ENCODE data around the gene BTBD2. TPM values are rescaled to one million over a fixed set of nuclear protein-coding genes. Genes with fewer than 3 reads are reported as not detected.

The BTBD2 gene
- total RNA-seq, 1 experiment from 2014 or later, result 32.6 TPM

GRCh38 chr19:2055931-2056836 is 40.7 kb upstream of the BTBD2 start:
- DNase-seq (ENCODE audit: low read depth in 1 of 2, low spot score in 2 of 2), result no peak
- no peaks in the 10 kb centered on the region for H3K36me3 ChIP-seq
- H3K4me3 ChIP-seq, result 0 out of 2 replicates have a peak overlapping the region, but pooled peaks have one; percentile 11
- peaks cover 39% of the 10 kb centered on the region for H3K4me1 ChIP-seq (replicated peaks)
- H3K27me3 ChIP-seq (replicated peaks), result no peaks in the 10 kb centered on the region
- H3K27ac ChIP-seq, result peak overlapping the region; percentile 81
- no peaks in the 10 kb centered on the region for H3K9me3 ChIP-seq (replicated peaks)

GRCh38 chr19:2054763-2055162 is 39.2 kb upstream of the BTBD2 start:
- H3K27ac ChIP-seq, result no peak overlapping the region
- no peak overlapping the region for H3K4me3 ChIP-seq
- no peaks in the 10 kb centered on the region for H3K9me3 ChIP-seq (replicated peaks)
- H3K27me3 ChIP-seq (replicated peaks), result no peaks in the 10 kb centered on the region
- 0 out of 2 replicates have a peak, but pooled peaks cover 3% of the 10 kb centered on the region for H3K36me3 ChIP-seq
- DNase-seq (ENCODE audit: low read depth in 1 of 2, low spot score in 2 of 2), result no peak
- H3K4me1 ChIP-seq (replicated peaks), result peaks cover 34% of the 10 kb centered on the region

- Histone ChIP-seq H3K4me3 (no peak overlapping the region), H3K36me3 (0 out of 2 replicates have a peak, but pooled peaks cover 7% of the 10 kb centered on the region), H3K27me3 (replicated peaks) (no peaks in the 10 kb centered on the region), H3K9me3 (replicated peaks) (no peaks in the 10 kb centered on the region), H3K4me1 (replicated peaks) (peaks cover 33% of the 10 kb centered on the region), H3K27ac (no peak overlapping the region)
- no peak for DNase-seq (ENCODE audit: low read depth in 1 of 2, low spot score in 2 of 2)
Measured at GRCh38 chr19:2053601-2054389, 38.3 kb upstream of the BTBD2 start.

- Histone ChIP-seq H3K4me1 (replicated peaks) (peaks cover 43% of the 10 kb centered on the region), H3K27me3 (replicated peaks) (no peaks in the 10 kb centered on the region), H3K9me3 (replicated peaks) (no peaks in the 10 kb centered on the region), H3K4me3 (peak overlapping the region; percentile 81), H3K36me3 (peaks cover 7% of the 10 kb centered on the region; the same call in 1 of the 2 replicates), H3K27ac (peak overlapping the region; percentile 45)
- DNase-seq (ENCODE audit: low read depth in 1 of 2, low spot score in 2 of 2), result no peak
Measured at GRCh38 chr19:2051773-2052704, 36.5 kb upstream of the BTBD2 start.

- DNase-seq (ENCODE audit: low read depth in 1 of 2, low spot score in 2 of 2), result peak; percentile 89 to 92
- Histone ChIP-seq H3K9me3 (replicated peaks) (no peaks in the 10 kb centered on the region), H3K27ac (peak within 1 kb of the TSS; percentile 45), H3K36me3 (peaks cover 12% of the 10 kb centered on the region), H3K27me3 (replicated peaks) (no peaks in the 10 kb centered on the region), H3K4me3 (peak within 1 kb of the TSS; percentile 81), H3K4me1 (replicated peaks) (peaks cover 40% of the 10 kb centered on the region)
Measured at GRCh38 chr19:2050991-2051772, 35.7 kb upstream of the BTBD2 start, which contains the start of gene MKNK2. Gene MKNK2, minus strand, starts transcription at chr19:2051244. Its CDS starts 393 bp downstream, at chr19:2050851.

- Histone ChIP-seq H3K9me3 (replicated peaks) (no peaks in the 10 kb centered on the region), H3K4me1 (replicated peaks) (peaks cover 35% of the 10 kb centered on the region), H3K27me3 (replicated peaks) (no peaks in the 10 kb centered on the region), H3K27ac (no peak overlapping the region), H3K36me3 (peaks cover 19% of the 10 kb centered on the region), H3K4me3 (peak overlapping the region; percentile 81)
- peak; percentile 34 to 42 for DNase-seq (ENCODE audit: low read depth in 1 of 2, low spot score in 2 of 2)
Measured at GRCh38 chr19:2050349-2050990, 35.0 kb upstream of the BTBD2 start.

GRCh38 chr19:2049741-2050348 is 34.3 kb upstream of the BTBD2 start:
- peaks cover 35% of the 10 kb centered on the region for H3K4me1 ChIP-seq (replicated peaks)
- peaks cover 19% of the 10 kb centered on the region for H3K36me3 ChIP-seq
- no peaks in the 10 kb centered on the region for H3K27me3 ChIP-seq (replicated peaks)
- H3K9me3 ChIP-seq (replicated peaks), result no peaks in the 10 kb centered on the region
- peak overlapping the region; percentile 81 for H3K4me3 ChIP-seq
- no peak overlapping the region for H3K27ac ChIP-seq
- peak; percentile 37 to 48 for DNase-seq (ENCODE audit: low read depth in 1 of 2, low spot score in 2 of 2)

- no peaks in the 10 kb centered on the region for H3K9me3 ChIP-seq (replicated peaks)
- H3K27ac ChIP-seq, result no peak overlapping the region
- DNase-seq (ENCODE audit: low read depth in 1 of 2, low spot score in 2 of 2), result peak in 1 of 2 experiments; percentile 43
Measured at GRCh38 chr19:2048959-2049740, 33.6 kb upstream of the BTBD2 start.

GRCh38 chr19:2048104-2048958 is 32.8 kb upstream of the BTBD2 start:
- Histone ChIP-seq H3K4me1 (replicated peaks) (peaks cover 35% of the 10 kb centered on the region), H3K27ac (no peak overlapping the region), H3K4me3 (no peak overlapping the region), H3K9me3 (replicated peaks) (no peaks in the 10 kb centered on the region), H3K36me3 (peaks cover 21% of the 10 kb centered on the region), H3K27me3 (replicated peaks) (no peaks in the 10 kb centered on the region)
- DNase-seq (ENCODE audit: low read depth in 1 of 2, low spot score in 2 of 2), result no peak

More at GRCh38 chr19:2048959-2049740, 33.6 kb upstream of the BTBD2 start:
- H3K4me1 ChIP-seq (replicated peaks), result peaks cover 35% of the 10 kb centered on the region
- peak overlapping the region; percentile 81 for H3K4me3 ChIP-seq
- H3K36me3 ChIP-seq, result peaks cover 19% of the 10 kb centered on the region
- H3K27me3 ChIP-seq (replicated peaks), result no peaks in the 10 kb centered on the region

- peaks cover 28% of the 10 kb centered on the region for H3K36me3 ChIP-seq
- H3K9me3 ChIP-seq (replicated peaks), result no peaks in the 10 kb centered on the region
- peak; percentile 25 to 64 for DNase-seq (ENCODE audit: low read depth in 1 of 2, low spot score in 2 of 2)
- peaks cover 36% of the 10 kb centered on the region for H3K4me1 ChIP-seq (replicated peaks)
- H3K27ac ChIP-seq, result no peak overlapping the region
- H3K27me3 ChIP-seq (replicated peaks), result no peaks in the 10 kb centered on the region
- H3K4me3 ChIP-seq, result no peak overlapping the region
Measured at GRCh38 chr19:2047449-2048103, 32.1 kb upstream of the BTBD2 start.

Measured in SJSA1 (cell line).